GM12878 (cell line): ENCODE measurements around the gene PHLDB3. TPM values are rescaled to one million over a fixed set of nuclear protein-coding genes. Genes with fewer than 3 reads are reported as not detected.

Experiments used
- ATAC-seq: fragments of 200-7000 bp; cut with Tn5 transposase; 3 replicates; pipeline ENCODE4 v1.9.1; 2020; ENCODE audit warnings: mild to moderate bottlenecking, moderate library complexity
- BruUV-seq: library from RNA; stranded (reverse); fragments of 400-500 nt; replicated peaks from 2 replicates; lab custom pipeline; 2021; lab: Mats Ljungman, UMichigan
- CTCF ChIA-PET: fragments of 300-600 bp; sonication (Branson Sonifier 250); formaldehyde crosslinking; extraction: SDS; loops from one replicate; lab custom pipeline; 2021; ENCODE audit warnings: inconsistent platforms; lab: Yijun Ruan, JAX
- POLR2A ChIA-PET: fragments of 350-600 bp; formaldehyde crosslinking; extraction: SDS; loops from one replicate; lab custom pipeline; 2021; ENCODE audit warnings: inconsistent platforms; lab: Charles Lee
- RAD21 ChIA-PET: fragments of 300-600 bp; sonication (Branson Sonifier 250); formaldehyde crosslinking; loops from one replicate; lab custom pipeline; 2023; ENCODE audit warnings: antibody characterized with exemption; ENCODE audit not compliant: unreplicated experiment; lab: Charles Lee
- SMC1A ChIA-PET: fragments of 300-600 bp; sonication (Branson Sonifier 250); formaldehyde crosslinking; loops from one replicate; lab custom pipeline; 2023; ENCODE audit not compliant: unreplicated experiment, uncharacterized antibody; lab: Charles Lee
- DNase-seq: peaks from one replicate; pipeline ENCODE4 v3.0.0-alpha.2; 2011; ENCODE audit warnings: low read depth, low spot score
- FAIRE-seq: peaks from 3 replicates; lab custom pipeline; 2011; peaks lifted over from hg19 to GRCh38; lab: Jason Lieb, UNC
- H2AFZ ChIP-seq: 2 replicates; pipeline ENCODE4 v1.6.0; 2011; ENCODE audit warnings: low read depth, low read length, control low read depth; ENCODE audit not compliant: control insufficient read depth
- H3K27ac ChIP-seq: 2 replicates; pipeline ENCODE4 v1.5.1; 2011; ENCODE audit warnings: control low read depth; ENCODE audit not compliant: control insufficient read depth, insufficient read depth
- H3K27me3 ChIP-seq, 2 experiments: replicated peaks in 1 of 2; 2 replicates each; pipeline versions ENCODE4 v1.6.0 to v1.6.1; 2011; ENCODE audit warnings: low read length in 1 of 2; ENCODE audit not compliant: control insufficient read depth in 2 of 2, insufficient read depth in 2 of 2
- H3K36me3 ChIP-seq, 2 experiments: 2 replicates each; pipeline ENCODE4 v1.5.1; 2011; ENCODE audit warnings: low read length in 1 of 2; ENCODE audit not compliant: control insufficient read depth in 2 of 2, insufficient read depth in 2 of 2
- H3K4me1 ChIP-seq: 2 replicates; pipeline ENCODE4 v1.6.1; 2011; ENCODE audit warnings: mild to moderate bottlenecking, low read length, moderate library complexity, mixed read lengths; ENCODE audit not compliant: control insufficient read depth, insufficient read depth
- H3K4me2 ChIP-seq: 2 replicates; pipeline ENCODE4 v1.6.0; 2011; ENCODE audit warnings: control low read depth; ENCODE audit not compliant: control insufficient read depth, insufficient read depth
- H3K4me3 ChIP-seq: fragments of 200-600 bp; sonication (generic); 2 replicates; pipeline ENCODE4 v1.5.1; 2016
- H3K79me2 ChIP-seq: 2 replicates; pipeline ENCODE4 v1.6.0; 2011; ENCODE audit warnings: low read length; ENCODE audit not compliant: control insufficient read depth, insufficient read depth
- H3K9ac ChIP-seq: 2 replicates; pipeline ENCODE4 v1.8.0; 2011; ENCODE audit warnings: low read length, control low read depth, mixed read lengths; ENCODE audit not compliant: control insufficient read depth, insufficient read depth
- H3K9me3 ChIP-seq: replicated peaks from 3 replicates; pipeline ENCODE4 v1.5.1; 2011; ENCODE audit warnings: mild to moderate bottlenecking, low read length; ENCODE audit not compliant: control insufficient read depth, insufficient read depth
- H4K20me1 ChIP-seq: 2 replicates; pipeline ENCODE4 v1.6.0; 2011; ENCODE audit not compliant: control insufficient read depth, insufficient read depth
- BCL11A ChIP-seq: IDR thresholded peaks from 2 replicates; pipeline ENCODE4 v1.6.1; 2011; ENCODE audit warnings: low read depth, low read length
- BRCA1 ChIP-seq: IDR thresholded peaks from 2 replicates; pipeline ENCODE4 v1.6.1; 2011; ENCODE audit warnings: low read depth, low read length, improper control_type of control experiment
- NFYB ChIP-seq: IDR thresholded peaks from 2 replicates; pipeline ENCODE4 v1.6.1; 2011; ENCODE audit warnings: low read depth, mild to moderate bottlenecking, low read length, improper control_type of control experiment, moderate library complexity; ENCODE audit not compliant: insufficient read depth
- NR2C2 ChIP-seq: IDR thresholded peaks from 2 replicates; pipeline ENCODE4 v1.6.1; 2011; ENCODE audit warnings: borderline replicate concordance, low read depth; ENCODE audit not compliant: control insufficient read depth, insufficient read length
- NRF1 ChIP-seq: conservative IDR thresholded peaks from 2 replicates; pipeline ENCODE4 v1.6.1; 2011; ENCODE audit warnings: mild to moderate bottlenecking, low read depth, low read length, improper control_type of control experiment
- SMARCA5 ChIP-seq: fragments of 450-650 bp; IDR thresholded peaks from 2 replicates; pipeline ENCODE4 v1.6.1; 2017; ENCODE audit warnings: mild to moderate bottlenecking
- STAT1 ChIP-seq: fragments of 450-650 bp; conservative IDR thresholded peaks from 2 replicates; pipeline ENCODE4 v1.6.1; 2014; ENCODE audit warnings: antibody characterized with exemption, mild to moderate bottlenecking
- whole genome bisulfite sequencing: methylation state at CpG from one replicate; pipeline ENCODE4 v1.1.6; 2016; ENCODE audit warnings: low lambda C conversion rate; ENCODE audit not compliant: insufficient replicate concordance, insufficient coverage; ENCODE audit errors: missing lambda C conversion rate; 5-methylcytosine and 5-hydroxymethylcytosine counted together
- in situ Hi-C: fragments of 300-500 bp; cut with MboI; formaldehyde crosslinking; loops from 9 replicates; pipeline ENCODE4 v1.14.3; 2018; ENCODE audit warnings: mixed read lengths
- intact Hi-C: fragments of 100-400 bp; cut with micrococcal nuclease; formaldehyde crosslinking; loops from one replicate; pipeline ENCODE4 v1.14.2; 2022; ENCODE audit not compliant: unreplicated experiment
- polyA plus RNA-seq, 11 experiments: library from polyadenylated mRNA; depleted of rRNA in 4 of 11; unstranded in 6 of 11; stranded (reverse) in 5 of 11; fragments of >200 nt; fragmentation: Nextera tagmentation in 4 of 11; fragmentation: Illumina TruSeq in 1 of 11; extraction: Ambion mirVana in 4 of 11; extraction: Trizol in 1 of 11; gene quantifications; 1 replicate in 1 of 11; 2 replicates in 10 of 11; pipeline versions ENCODE4 v1.2.1 to v1.2.3, GENCODE V29; 2011 to 2016; ENCODE audit warnings: inconsistent platforms in 2 of 11, missing spikeins in 2 of 11, low read depth in 1 of 11
- total RNA-seq, 4 experiments: library from RNA; depleted of rRNA in 3 of 4; stranded (reverse); fragments of >200 nt in 3 of 4; fragmentation: Illumina TruSeq in 1 of 4; extraction: Trizol in 1 of 4; gene quantifications; 2 replicates each; pipeline versions ENCODE4 v1.2.1 to v1.2.3, GENCODE V29; 2013 to 2021
- TF ChIP-seq, protein P1 (sequence below): fragments of 450-650 bp; IDR thresholded peaks from 2 replicates; pipeline ENCODE4 v1.6.1; 2017; ENCODE audit warnings: borderline replicate concordance
- TF ChIP-seq, protein P2 (sequence below): fragments of 150-350 bp; IDR thresholded peaks from 2 replicates; pipeline ENCODE4 v1.6.1; 2016; ENCODE audit warnings: low read depth, low read length
- TF ChIP-seq, protein P3 (sequence below): fragments of 450-650 bp; conservative IDR thresholded peaks from 2 replicates; pipeline ENCODE4 v1.6.1; 2017; ENCODE audit warnings: mild to moderate bottlenecking, moderate library complexity
- TF ChIP-seq, protein P4 (sequence below): fragments of 450-650 bp; IDR thresholded peaks from 2 replicates; pipeline ENCODE4 v1.6.1; 2017; ENCODE audit warnings: mild to moderate bottlenecking

The PHLDB3 gene
- total and polyA plus RNA-seq, 10 of the 15 experiments (the other 5 are each of a cell fraction or from before 2014, with no cell fraction given) = 0.13 to 13.0 (median 5.5) TPM

DNA sequence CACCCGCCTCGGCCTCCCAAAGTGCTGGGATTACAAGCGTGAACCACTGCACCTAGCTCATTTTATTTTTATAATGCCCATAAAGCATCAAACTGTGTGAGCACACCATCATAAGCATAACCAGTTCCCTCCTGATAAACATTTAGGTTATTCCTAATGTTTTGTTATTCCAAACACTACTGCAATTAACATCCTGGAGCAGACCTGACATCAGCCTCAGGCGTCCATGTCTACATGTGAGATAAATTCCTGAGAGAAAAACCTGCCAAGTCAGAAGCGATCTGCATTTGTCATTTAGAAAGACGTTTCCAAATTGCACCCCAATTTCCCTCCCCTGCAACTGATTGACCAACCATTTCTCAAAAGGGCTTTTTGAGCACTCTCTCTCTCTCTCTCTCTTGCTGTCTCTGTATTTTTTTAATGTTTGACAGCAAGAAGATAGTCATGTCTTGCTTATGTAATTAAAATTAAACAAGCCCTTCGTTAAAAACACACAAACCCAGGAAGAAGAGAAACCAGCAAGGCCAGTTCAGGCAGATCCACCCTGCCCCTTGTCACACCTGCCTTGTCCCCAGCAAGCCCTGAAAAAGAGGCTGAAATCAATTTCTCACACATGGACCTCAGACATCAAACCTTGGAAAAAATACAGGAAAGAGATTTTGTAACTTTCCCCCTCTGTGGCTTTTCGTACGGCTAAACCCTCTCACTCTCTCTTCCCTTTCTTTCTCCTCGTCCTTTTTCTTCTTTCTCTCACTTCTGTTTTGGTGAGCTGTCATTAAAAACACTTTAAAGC lies 49.0 kb downstream of the PHLDB3 start (continued):
- TF ChIP-seq, protein P1, sequence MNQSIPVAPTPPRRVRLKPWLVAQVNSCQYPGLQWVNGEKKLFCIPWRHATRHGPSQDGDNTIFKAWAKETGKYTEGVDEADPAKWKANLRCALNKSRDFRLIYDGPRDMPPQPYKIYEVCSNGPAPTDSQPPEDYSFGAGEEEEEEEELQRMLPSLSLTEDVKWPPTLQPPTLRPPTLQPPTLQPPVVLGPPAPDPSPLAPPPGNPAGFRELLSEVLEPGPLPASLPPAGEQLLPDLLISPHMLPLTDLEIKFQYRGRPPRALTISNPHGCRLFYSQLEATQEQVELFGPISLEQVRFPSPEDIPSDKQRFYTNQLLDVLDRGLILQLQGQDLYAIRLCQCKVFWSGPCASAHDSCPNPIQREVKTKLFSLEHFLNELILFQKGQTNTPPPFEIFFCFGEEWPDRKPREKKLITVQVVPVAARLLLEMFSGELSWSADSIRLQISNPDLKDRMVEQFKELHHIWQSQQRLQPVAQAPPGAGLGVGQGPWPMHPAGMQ = no peak
- TF ChIP-seq STAT1 = no peak
- TF ChIP-seq, protein P2, sequence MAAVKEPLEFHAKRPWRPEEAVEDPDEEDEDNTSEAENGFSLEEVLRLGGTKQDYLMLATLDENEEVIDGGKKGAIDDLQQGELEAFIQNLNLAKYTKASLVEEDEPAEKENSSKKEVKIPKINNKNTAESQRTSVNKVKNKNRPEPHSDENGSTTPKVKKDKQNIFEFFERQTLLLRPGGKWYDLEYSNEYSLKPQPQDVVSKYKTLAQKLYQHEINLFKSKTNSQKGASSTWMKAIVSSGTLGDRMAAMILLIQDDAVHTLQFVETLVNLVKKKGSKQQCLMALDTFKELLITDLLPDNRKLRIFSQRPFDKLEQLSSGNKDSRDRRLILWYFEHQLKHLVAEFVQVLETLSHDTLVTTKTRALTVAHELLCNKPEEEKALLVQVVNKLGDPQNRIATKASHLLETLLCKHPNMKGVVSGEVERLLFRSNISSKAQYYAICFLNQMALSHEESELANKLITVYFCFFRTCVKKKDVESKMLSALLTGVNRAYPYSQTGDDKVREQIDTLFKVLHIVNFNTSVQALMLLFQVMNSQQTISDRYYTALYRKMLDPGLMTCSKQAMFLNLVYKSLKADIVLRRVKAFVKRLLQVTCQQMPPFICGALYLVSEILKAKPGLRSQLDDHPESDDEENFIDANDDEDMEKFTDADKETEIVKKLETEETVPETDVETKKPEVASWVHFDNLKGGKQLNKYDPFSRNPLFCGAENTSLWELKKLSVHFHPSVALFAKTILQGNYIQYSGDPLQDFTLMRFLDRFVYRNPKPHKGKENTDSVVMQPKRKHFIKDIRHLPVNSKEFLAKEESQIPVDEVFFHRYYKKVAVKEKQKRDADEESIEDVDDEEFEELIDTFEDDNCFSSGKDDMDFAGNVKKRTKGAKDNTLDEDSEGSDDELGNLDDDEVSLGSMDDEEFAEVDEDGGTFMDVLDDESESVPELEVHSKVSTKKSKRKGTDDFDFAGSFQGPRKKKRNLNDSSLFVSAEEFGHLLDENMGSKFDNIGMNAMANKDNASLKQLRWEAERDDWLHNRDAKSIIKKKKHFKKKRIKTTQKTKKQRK = no peak
- no peak for TF ChIP-seq NRF1

DNA sequence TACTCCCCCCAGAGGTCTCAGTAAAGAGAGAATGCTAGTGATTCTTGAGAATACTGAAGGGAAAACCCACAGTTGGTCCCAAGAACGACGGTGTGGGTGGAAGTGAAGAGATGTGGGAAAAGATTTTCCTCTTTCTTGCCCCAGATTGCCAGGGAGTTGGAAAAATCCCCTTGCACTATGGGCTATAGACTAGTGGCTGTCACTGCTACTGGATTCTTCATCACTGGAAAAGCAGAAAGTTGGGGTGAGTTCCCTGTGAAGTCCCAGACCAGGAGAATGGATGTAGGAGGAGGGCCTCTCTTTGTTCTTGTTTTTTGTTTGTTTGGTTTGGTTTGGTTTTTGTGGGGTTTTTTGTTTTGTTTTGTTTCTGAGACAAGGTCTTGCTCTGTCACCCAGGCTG lies 50.5 kb downstream of the PHLDB3 start:
- no peak overlapping the region for H3K4me3 ChIP-seq
- no peaks in the 10 kb centered on the region for H4K20me1 ChIP-seq
- ChIA-PET POLR2A (interaction anchor here (0.7 kb wide), 1 partner anchor 234 kb away, joined by 3 read pairs; no protein-coding TSS in a partner anchor), SMC1A (no interaction called here), CTCF (no interaction called here), RAD21 (no interaction called here)
- no peaks in the 10 kb centered on the region for H3K27me3 ChIP-seq
- no peaks in the 10 kb centered on the region; the same call in 2 of the 3 replicates for H3K9me3 ChIP-seq
- ATAC-seq (no peak), FAIRE-seq (no peak), DNase-seq (no peak)
- no peak overlapping the region for H3K27ac ChIP-seq
- H3K4me2 ChIP-seq = no peak overlapping the region
- in situ Hi-C loops = no loop called here
- no peaks in the 10 kb centered on the region for H3K79me2 ChIP-seq
- no peak overlapping the region for H2AFZ ChIP-seq
- H3K9ac ChIP-seq = no peak overlapping the region
- BruUV-seq = no TSS peak
- 5% methylated on average over 2 of the region's 2 CpGs for WGBS
- intact Hi-C loops = no loop called here
- H3K36me3 ChIP-seq = no peaks in the 10 kb centered on the region
- no peaks in the 10 kb centered on the region for H3K4me1 ChIP-seq
- TF ChIP-seq NFYB (no peak), BRCA1 (no peak), SMARCA5 (no peak), NR2C2 (no peak), BCL11A (no peak)
- TF ChIP-seq, protein P3, sequence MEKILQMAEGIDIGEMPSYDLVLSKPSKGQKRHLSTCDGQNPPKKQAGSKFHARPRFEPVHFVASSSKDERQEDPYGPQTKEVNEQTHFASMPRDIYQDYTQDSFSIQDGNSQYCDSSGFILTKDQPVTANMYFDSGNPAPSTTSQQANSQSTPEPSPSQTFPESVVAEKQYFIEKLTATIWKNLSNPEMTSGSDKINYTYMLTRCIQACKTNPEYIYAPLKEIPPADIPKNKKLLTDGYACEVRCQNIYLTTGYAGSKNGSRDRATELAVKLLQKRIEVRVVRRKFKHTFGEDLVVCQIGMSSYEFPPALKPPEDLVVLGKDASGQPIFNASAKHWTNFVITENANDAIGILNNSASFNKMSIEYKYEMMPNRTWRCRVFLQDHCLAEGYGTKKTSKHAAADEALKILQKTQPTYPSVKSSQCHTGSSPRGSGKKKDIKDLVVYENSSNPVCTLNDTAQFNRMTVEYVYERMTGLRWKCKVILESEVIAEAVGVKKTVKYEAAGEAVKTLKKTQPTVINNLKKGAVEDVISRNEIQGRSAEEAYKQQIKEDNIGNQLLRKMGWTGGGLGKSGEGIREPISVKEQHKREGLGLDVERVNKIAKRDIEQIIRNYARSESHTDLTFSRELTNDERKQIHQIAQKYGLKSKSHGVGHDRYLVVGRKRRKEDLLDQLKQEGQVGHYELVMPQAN = no peak
- TF ChIP-seq, protein P4, sequence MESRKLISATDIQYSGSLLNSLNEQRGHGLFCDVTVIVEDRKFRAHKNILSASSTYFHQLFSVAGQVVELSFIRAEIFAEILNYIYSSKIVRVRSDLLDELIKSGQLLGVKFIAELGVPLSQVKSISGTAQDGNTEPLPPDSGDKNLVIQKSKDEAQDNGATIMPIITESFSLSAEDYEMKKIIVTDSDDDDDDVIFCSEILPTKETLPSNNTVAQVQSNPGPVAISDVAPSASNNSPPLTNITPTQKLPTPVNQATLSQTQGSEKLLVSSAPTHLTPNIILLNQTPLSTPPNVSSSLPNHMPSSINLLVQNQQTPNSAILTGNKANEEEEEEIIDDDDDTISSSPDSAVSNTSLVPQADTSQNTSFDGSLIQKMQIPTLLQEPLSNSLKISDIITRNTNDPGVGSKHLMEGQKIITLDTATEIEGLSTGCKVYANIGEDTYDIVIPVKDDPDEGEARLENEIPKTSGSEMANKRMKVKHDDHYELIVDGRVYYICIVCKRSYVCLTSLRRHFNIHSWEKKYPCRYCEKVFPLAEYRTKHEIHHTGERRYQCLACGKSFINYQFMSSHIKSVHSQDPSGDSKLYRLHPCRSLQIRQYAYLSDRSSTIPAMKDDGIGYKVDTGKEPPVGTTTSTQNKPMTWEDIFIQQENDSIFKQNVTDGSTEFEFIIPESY = no peak
